OCI-LY3 (cell line): ENCODE data around the gene CRYGC.
"Not testable (repeated sequence)": the region's sequence is repeated elsewhere in the genome, so short reads cannot be mapped to it uniquely, and the experiment has no call there.

ENCODE experiments used
- H2AFZ ChIP-seq: fragments of 200-600, 300-600 bp; shearing (Covaris generic); 2 replicates; pipeline ENCODE4 v1.6.0; 2014; ENCODE audit warnings: antibody characterized with exemption, low read depth, low read length
- H3K27ac ChIP-seq: fragments of 200-600, 300-600 bp; sonication (generic); 2 replicates; pipeline ENCODE4 v1.5.1; 2014; ENCODE audit warnings: mild to moderate bottlenecking, low read length, moderate library complexity, mixed read lengths
- H3K27me3 ChIP-seq: fragments of 200-600, 300-600 bp; sonication (generic); 2 replicates; pipeline ENCODE4 v1.6.1; 2014; ENCODE audit warnings: low read depth, low read length, mixed read lengths
- H3K36me3 ChIP-seq: fragments of 200-600, 300-600 bp; sonication (generic); replicated peaks from 2 replicates; pipeline ENCODE3; 2014; ENCODE audit warnings: low read depth, low read length, mixed read lengths
- H3K4me1 ChIP-seq: fragments of 300-600, 200-600 bp; sonication (generic); 2 replicates; pipeline ENCODE4 v1.6.1; 2014; ENCODE audit warnings: low read length, mixed read lengths
- H3K4me2 ChIP-seq: fragments of 200-600, 300-600 bp; sonication (generic); 2 replicates; pipeline ENCODE4 v1.6.1; 2014; ENCODE audit warnings: low read length, mixed read lengths
- H3K4me3 ChIP-seq: fragments of 300-600, 200-600 bp; sonication (generic); 2 replicates; pipeline ENCODE4 v1.5.1; 2014; ENCODE audit warnings: antibody characterized with exemption, mild to moderate bottlenecking, low read length, moderate library complexity
- H3K79me2 ChIP-seq: fragments of 300-600, 200-600 bp; shearing (Covaris generic); 2 replicates; pipeline ENCODE4 v1.6.1; 2014; ENCODE audit warnings: mild to moderate bottlenecking, low read length, mixed read lengths
- H3K9ac ChIP-seq: fragments of 300-600, 200-600 bp; shearing (Covaris generic); 2 replicates; pipeline ENCODE4 v1.6.0; 2014; ENCODE audit warnings: mild to moderate bottlenecking, low read length, moderate library complexity
- H3K9me3 ChIP-seq: fragments of 200-600, 300-600 bp; shearing (Covaris generic); 2 replicates; pipeline ENCODE4 v1.6.1; 2014; ENCODE audit warnings: low read length, mixed read lengths; ENCODE audit not compliant: insufficient read depth
- H4K20me1 ChIP-seq: fragments of 200-600, 300-600 bp; sonication (generic); 2 replicates; pipeline ENCODE4 v1.6.1; 2016; ENCODE audit warnings: low read length, mixed read lengths; ENCODE audit not compliant: insufficient read depth
- EZH2phosphoT487 ChIP-seq: fragments of 200-600 bp; shearing (Covaris generic); IDR thresholded peaks from 2 replicates; pipeline ENCODE4 v1.6.1; 2018; ENCODE audit warnings: antibody characterized with exemption, mixed run types, low read depth
- TF ChIP-seq, protein P1 (sequence below): fragments of 200-600, 300-600 bp; sonication (generic); IDR thresholded peaks from 2 replicates; pipeline ENCODE4 v1.5.1; 2014; ENCODE audit warnings: antibody characterized with exemption, low read length, low read depth

Gene CRYGC

DNA sequence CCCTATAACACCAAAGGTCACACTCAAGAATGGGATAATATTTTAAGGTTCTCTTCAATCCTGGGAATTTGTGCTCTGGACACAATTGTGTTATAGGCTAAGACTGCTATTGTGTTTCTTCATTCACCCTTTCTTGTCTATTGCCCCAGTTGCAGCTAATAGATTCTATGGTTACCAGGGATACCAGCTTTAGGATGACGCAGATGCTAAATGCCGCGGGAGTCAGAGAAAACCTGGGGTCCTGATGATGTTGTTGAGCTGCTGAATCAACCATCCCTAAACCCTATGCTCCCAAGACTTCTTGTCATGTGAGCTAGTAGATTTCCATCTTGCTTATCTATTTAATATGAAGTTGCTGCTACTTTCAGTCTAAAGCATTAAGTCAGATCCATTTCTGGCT lies 10.7 kb downstream of the CRYGC start:
- no peaks in the 10 kb centered on the region for H3K4me1 ChIP-seq
- no peaks in the 10 kb centered on the region for H3K79me2 ChIP-seq
- no peak overlapping the region for H3K9ac ChIP-seq
- no peak overlapping the region for H2AFZ ChIP-seq
- TF ChIP-seq, protein P1, sequence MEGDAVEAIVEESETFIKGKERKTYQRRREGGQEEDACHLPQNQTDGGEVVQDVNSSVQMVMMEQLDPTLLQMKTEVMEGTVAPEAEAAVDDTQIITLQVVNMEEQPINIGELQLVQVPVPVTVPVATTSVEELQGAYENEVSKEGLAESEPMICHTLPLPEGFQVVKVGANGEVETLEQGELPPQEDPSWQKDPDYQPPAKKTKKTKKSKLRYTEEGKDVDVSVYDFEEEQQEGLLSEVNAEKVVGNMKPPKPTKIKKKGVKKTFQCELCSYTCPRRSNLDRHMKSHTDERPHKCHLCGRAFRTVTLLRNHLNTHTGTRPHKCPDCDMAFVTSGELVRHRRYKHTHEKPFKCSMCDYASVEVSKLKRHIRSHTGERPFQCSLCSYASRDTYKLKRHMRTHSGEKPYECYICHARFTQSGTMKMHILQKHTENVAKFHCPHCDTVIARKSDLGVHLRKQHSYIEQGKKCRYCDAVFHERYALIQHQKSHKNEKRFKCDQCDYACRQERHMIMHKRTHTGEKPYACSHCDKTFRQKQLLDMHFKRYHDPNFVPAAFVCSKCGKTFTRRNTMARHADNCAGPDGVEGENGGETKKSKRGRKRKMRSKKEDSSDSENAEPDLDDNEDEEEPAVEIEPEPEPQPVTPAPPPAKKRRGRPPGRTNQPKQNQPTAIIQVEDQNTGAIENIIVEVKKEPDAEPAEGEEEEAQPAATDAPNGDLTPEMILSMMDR: no peak
- no peak for TF ChIP-seq EZH2phosphoT487
- H3K4me3 ChIP-seq: no peak overlapping the region
- no peaks in the 10 kb centered on the region for H4K20me1 ChIP-seq
- H3K27ac ChIP-seq: no peak overlapping the region
- no peak overlapping the region for H3K4me2 ChIP-seq
- H3K9me3 ChIP-seq: no peaks in the 10 kb centered on the region
- no peaks in the 10 kb centered on the region for H3K36me3 ChIP-seq
- H3K27me3 ChIP-seq: no peaks in the 10 kb centered on the region

DNA sequence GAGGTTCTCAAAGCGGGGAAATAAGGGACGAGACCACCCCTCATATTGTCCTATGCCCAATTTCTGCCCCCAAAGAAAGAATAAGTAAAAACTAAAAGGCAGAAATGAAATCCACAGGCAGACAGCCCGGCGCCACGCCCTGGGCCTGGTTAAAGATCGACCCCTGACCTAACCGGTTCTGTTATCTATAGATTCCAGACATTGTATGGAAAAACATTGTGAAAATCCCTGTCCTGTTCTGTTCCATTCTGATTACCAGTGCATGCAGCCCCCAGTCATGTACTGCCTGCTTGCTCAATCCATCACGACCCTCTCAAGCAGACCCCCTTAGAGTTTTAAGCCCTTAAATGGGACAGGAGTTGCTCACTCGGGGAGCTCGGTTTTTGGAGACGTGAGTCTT lies 12.2 kb downstream of the CRYGC start:
- H3K79me2 ChIP-seq, H3K27me3 ChIP-seq, H3K9me3 ChIP-seq, H3K4me1 ChIP-seq, H3K4me3 ChIP-seq, H3K27ac ChIP-seq, H3K4me2 ChIP-seq, H4K20me1 ChIP-seq, H3K9ac ChIP-seq, H2AFZ ChIP-seq, H3K36me3 ChIP-seq: not testable (repeated sequence)

DNA sequence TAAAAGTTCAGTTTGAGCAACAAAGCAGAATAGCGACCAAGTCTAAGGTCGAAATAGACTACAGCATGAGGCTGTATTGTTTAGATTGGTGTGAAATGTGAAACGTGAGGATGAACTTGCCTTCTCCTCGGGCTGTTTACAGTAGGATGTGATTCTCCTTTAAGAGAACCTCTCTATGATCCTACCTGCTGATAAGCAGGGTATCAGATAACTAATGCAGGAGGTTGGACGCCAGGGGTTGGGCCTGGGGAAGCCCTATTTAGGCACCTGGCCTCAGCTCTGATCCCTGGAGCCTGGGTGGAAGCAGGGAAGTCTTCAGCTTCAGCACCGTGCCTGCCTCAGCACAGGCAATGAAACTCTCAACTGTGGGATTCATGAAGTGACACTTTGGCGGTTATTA lies 16.7 kb downstream of the CRYGC start:
- Histone ChIP-seq H3K27ac (no peak overlapping the region), H2AFZ (0 out of 2 replicates have a peak overlapping the region, but pooled peaks have one; percentile 23), H3K9ac (no peak overlapping the region), H4K20me1 (no peaks in the 10 kb centered on the region), H3K4me2 (no peak overlapping the region), H3K4me1 (peaks cover 3% of the 10 kb centered on the region), H3K27me3 (no peaks in the 10 kb centered on the region), H3K9me3 (no peaks in the 10 kb centered on the region), H3K79me2 (no peaks in the 10 kb centered on the region), H3K36me3 (no peaks in the 10 kb centered on the region), H3K4me3 (no peak overlapping the region)
- TF ChIP-seq, protein P1: no peak
- no peak for TF ChIP-seq EZH2phosphoT487

DNA sequence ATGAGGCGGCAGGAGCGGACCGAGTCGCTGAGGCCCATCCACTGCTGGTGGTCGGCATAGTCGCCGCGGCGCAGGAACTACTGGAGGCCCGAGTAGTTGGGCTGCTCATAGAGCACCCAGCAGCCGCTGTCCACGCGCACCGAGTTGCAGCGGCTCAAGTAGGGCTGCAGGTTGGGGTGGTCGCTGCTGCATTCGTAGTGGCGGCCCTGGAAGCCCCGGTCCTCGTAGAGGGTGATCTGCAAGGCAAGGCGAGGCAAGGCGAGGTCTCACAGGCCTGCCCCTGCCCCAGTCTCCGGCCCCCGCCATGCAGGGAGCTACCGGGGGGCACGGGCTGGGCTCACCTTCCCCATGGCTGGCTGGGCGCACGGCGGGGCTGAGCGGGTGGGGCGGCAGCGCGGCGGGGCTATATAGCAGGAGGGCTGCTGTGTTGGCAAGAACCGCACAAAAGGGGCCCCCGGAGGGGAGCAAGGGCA lies 17.3 kb downstream of the CRYGC start:
- not testable (repeated sequence) for H3K36me3 ChIP-seq, H4K20me1 ChIP-seq, H3K9ac ChIP-seq, H3K79me2 ChIP-seq, H3K9me3 ChIP-seq, H3K4me3 ChIP-seq, H3K27me3 ChIP-seq, H2AFZ ChIP-seq, H3K27ac ChIP-seq, H3K4me1 ChIP-seq, H3K4me2 ChIP-seq

DNA sequence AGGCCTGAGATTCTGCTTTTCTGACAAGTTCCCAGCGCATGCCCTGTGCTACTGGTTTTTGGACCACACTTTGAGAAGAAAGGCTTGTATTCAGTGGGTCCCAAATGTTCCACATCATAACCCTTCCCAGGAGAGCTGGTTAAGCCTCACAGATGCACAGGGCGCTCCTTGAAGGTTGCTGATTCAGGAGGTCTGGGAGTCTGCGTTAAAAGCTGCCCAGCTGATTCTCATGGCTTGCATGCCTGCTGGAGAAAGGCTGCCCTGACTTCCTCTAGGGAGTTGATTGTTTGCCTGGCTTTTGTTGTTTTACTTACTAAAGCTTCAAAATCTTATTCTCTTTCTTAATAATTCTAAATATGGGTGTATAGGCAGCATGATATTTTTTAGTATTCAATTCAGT lies 26.0 kb downstream of the CRYGC start:
- no peaks in the 10 kb centered on the region for H4K20me1 ChIP-seq
- no peak overlapping the region for H3K9ac ChIP-seq
- no peak overlapping the region for H3K4me2 ChIP-seq
- H3K4me1 ChIP-seq: no peaks in the 10 kb centered on the region
- H3K79me2 ChIP-seq: no peaks in the 10 kb centered on the region
- peaks cover 11% of the 10 kb centered on the region; the same call in 1 of the 2 replicates for H3K27me3 ChIP-seq
- no peak overlapping the region for H2AFZ ChIP-seq
- H3K9me3 ChIP-seq: no peaks in the 10 kb centered on the region
- no peaks in the 10 kb centered on the region for H3K36me3 ChIP-seq
- no peak overlapping the region for H3K27ac ChIP-seq
- TF ChIP-seq, protein P1: no peak
- no peak for TF ChIP-seq EZH2phosphoT487
- no peak overlapping the region for H3K4me3 ChIP-seq
